SU-DHL-6 (cell line): ENCODE data around the gene A3GALT2.

Experiments used
- CTCF ChIP-seq: fragments of 200-600 bp; sonication (generic); IDR thresholded peaks from one replicate; pipeline ENCODE4 v1.5.1; 2017; ENCODE audit warnings: antibody characterized with exemption, mild to moderate bottlenecking, low read length, moderate library complexity; ENCODE audit not compliant: insufficient read depth, poor library complexity, severe bottlenecking
- EZH2phosphoT487 ChIP-seq: fragments of 200-600 bp; sonication (generic), shearing (Covaris generic); conservative IDR thresholded peaks from 2 replicates; pipeline ENCODE4 v1.6.1; 2018; ENCODE audit warnings: mild to moderate bottlenecking, antibody characterized with exemption, low read length, moderate library complexity, mixed read lengths

DNA sequence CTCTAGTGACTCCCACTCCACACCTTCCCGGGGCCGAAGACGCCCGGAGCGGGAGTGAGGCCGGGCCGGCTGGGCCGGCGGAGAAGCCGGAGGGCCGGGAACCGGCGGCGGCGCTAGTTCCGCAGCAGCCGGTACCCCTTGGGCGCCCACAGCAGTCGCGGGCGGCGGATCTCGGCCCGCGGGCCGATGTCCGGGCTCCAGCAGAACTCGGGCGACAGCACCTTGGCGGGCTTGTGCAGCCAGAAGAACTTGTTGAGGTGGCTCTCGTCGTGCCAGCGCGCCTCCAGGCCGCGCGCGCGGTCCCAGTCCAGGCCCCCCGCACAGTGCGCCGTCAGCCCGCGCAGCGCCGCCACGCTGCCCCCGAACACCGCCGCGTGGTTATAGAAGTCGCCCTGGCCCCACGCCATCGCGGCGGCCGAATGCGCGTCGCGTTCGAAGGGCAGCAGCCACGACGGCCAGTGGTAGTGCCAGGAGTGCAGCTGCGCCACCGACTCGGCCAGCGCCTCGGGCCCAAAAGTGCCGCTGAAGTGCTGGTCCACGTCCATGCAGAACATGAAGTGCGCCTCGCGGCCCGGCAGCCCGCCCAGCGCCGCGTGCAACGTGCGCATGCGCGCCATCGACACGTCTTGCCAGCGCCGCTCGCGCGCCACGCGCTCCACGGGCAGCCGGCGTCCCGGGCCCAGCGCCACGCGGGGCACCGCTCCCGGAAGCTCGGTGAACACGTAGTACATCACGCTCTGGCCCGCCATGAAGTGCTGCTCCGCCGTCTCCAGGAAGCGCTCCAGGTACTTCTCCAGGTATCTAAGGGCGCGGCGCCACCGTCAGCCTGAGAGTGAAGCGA is 14.0 kb downstream of the A3GALT2 start:
- no peak for TF ChIP-seq EZH2phosphoT487
- TF ChIP-seq CTCF, result no peak
